ENCODE data around the gene MCC.

The MCC gene

DNA sequence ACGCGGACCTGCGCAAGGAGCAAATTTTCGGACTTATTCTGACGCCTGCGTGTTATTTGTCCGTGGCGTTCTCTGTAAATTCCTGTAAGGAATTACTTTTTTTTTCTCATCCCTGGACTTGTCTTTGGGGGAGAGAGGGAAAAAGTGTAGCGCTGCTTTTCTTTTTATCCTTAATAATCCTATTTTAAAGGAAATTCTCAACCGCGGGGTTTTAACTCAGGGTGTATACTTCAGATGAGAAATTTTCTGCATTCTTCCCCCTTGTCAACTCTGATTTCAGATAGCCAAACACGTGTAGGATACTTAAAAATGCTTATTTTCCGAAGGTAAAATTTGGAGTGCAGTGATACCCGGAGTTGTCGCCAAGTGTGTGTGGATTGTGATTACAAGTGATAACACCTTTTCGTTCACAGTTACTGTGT is 510.8 kb downstream of the MCC start:
- DNase-seq (ENCODE audit: low read depth in 2 of 2) = no peak

DNA sequence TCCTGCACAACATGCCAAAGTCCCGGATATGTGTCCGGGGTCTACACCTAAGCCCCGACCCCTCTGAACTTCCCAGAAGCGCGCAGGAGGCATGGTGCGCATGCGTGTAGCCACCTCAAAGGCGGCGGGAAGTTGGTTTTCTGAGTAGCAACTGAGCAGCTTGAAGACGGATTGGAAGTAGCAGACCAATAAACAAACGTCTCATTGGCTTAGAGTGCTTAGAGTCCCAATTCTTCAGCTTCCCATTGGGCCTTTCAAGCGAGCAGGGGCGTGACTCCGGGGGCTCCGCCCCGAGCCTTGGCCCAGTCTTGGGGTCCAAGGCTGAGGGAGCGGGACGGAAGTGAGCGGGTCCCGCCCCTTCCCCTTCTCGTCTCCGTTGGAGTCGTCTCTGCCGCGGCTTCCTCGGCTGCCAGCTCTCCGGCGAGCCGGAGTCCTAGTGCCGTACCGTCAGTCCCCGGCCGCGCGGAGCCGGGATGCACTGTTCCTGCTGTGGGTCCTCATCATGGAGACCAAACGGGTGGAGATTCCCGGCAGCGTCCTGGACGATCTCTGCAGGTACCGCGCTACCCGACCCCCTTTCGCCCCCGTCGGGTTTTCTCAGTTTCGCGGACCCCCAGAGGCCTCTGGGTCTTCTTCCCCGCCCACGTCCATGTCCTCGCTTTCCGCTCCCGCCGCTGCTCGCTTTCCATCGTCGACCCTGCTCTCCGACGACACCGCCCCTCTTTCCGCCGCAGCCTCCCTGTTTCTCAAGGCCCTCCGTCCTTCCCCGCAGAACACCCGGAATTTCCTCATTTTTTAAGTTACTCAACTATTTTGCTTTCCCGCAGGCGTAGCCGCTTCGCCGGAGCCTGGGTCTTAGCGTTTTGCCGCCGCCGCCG is 511.6 kb downstream of the MCC start, which contains the start of gene DCP2:
Gene DCP2, plus strand, starts transcription at position 367 of the 878 bp plus-strand sequence. Its CDS starts 136 bp downstream, at position 503.
- DNase-seq (ENCODE audit: low read depth in 2 of 2) = peak; percentile 91 to 92

- no peak for DNase-seq (ENCODE audit: low read depth in 2 of 2)
Observed at GRCh38 chr5:112975721-112976431, 512.4 kb downstream of the MCC start.

DNA sequence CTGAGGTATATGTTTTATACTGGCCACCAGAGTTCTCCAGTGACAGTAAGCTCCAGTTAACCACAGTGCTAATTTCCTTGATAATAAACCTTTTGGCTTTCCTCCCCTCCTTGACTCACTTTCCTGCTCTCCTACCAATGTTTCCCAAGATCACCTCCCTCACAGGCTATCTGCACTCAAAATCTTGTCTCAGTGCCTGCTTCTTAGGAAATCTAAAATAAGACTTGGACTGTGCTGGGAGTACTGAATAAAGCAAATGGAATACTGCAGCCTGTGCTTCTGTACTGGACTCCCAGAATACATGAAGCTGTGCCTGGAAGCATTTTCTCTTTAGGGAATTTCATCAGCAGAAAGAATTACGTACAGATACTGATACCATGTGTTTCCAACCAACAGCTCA is 513.4 kb downstream of the MCC start:
- no peak for DNase-seq (ENCODE audit: low read depth in 2 of 2)

- DNase-seq (ENCODE audit: low read depth in 2 of 2) = no peak
Observed at GRCh38 chr5:112973904-112974303, 514.3 kb downstream of the MCC start.

DNA sequence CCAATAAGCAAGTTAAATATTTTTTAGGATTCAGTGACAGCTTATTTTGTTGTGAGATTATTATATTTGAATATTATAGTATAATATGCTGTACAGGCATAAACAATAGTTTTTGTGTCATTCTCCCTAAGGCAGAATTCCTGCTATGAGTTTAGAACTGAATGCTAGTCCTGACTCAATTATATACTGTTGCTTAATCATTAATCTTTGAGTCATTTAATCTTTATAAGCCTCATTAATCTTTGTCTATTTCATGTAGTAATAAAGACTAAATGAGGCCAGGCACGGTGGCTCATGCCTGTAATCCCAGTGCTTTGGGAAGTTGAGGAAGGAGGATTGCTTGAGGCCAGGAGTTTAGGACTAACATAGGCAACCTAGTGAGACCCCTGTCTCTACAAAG is 515.2 kb downstream of the MCC start:
- DNase-seq (ENCODE audit: low read depth in 2 of 2) = no peak

All from stimulated activated CD8-positive, alpha-beta memory T cell treated with anti-CD3 and anti-CD28 coated beads, Interleukin-7, amount 100 ng/mL, for 4 hours (primary cell).